ENCODE results near the gene MACF1.

GRCh38 chr1:39507230-39507928 lies 302.9 kb downstream of the MACF1 start:
- no peak for TF ChIP-seq ARNT (IDR thresholded peaks at IDR 0.05)
- no peak for TF ChIP-seq BHLHE40 (IDR thresholded peaks at IDR 0.05; ENCODE audit: borderline replicate concordance)

All from HEK293T (cell line).